Activated T-cell treated with anti-CD3 and anti-CD28 coated beads for 1 hour (primary cell): ENCODE measurements around the gene TDRD15.
"Not testable (repeated sequence)": the region's sequence is repeated elsewhere in the genome, so short reads cannot be mapped to it uniquely, and the experiment has no call there.

Source experiments
- DNase-seq: peaks from one replicate; pipeline ENCODE4 v3.0.0-alpha.2; 2020; ENCODE audit warnings: low read depth

Gene TDRD15

GRCh38 chr2:21146638-21147037, 22.9 kb downstream of the TDRD15 start:
- DNase-seq, result no peak

DNA sequence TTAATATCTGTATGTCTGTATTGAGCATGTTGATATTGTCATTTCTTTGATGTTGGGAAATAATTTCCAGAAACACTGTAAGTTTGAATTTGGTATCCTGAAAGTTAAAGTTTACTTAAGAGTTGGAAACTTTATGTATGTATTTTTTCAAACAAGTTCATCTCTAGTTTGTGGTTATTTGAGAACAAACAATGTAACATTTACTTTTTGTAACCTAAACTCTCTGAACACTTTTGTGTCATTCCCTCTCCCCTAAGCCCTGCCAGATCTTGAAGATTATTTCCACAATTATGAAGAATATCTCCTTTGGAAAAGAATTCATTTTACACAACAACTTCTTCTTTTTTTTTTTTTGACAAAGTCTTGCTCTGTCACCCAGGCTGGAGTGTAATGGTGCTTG, 24.9 kb downstream of the TDRD15 start:
- no peak for DNase-seq

- not testable (repeated sequence) for DNase-seq
These were observed 27.5 kb downstream of the TDRD15 start for GRCh38 chr2:21151234-21151633.

DNA sequence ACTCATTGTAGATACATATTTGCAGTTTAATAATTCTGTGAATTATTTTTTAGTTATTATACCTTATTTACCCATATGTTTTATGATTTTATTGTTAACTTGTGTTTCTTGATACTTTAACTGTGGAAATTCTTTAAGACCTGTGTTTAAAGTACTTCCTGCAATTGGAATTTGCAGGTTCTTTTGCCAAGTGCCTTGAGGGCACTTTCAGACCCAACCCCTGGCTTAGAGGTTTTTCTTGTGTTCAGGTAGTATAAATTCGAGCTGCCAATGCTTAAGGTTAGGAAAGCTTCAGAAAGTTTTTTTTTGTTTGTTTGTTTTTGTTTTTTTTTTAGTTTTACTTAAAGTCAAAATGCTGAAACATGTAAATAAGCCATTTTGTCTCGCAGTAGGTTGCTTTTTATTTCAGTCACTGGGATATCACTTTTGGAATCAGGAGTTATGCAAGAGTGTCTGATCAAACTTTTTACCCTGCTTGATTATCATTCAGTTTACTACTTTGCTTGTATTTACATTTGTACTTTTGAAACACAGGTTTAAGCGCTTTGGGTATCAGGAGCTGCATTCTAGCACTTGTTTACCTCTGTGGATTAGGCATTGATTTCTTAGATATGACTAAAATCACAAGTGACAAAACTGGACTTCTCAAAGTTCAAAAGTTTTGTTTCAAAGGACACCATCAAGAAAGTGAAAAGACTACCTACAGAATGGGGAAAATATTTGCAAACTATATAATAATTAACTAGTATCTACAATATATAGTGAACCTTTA, 31.8 kb downstream of the TDRD15 start:
- no peak for DNase-seq

- no peak for DNase-seq
These were observed 37.4 kb downstream of the TDRD15 start for GRCh38 chr2:21161122-21161521.

DNA sequence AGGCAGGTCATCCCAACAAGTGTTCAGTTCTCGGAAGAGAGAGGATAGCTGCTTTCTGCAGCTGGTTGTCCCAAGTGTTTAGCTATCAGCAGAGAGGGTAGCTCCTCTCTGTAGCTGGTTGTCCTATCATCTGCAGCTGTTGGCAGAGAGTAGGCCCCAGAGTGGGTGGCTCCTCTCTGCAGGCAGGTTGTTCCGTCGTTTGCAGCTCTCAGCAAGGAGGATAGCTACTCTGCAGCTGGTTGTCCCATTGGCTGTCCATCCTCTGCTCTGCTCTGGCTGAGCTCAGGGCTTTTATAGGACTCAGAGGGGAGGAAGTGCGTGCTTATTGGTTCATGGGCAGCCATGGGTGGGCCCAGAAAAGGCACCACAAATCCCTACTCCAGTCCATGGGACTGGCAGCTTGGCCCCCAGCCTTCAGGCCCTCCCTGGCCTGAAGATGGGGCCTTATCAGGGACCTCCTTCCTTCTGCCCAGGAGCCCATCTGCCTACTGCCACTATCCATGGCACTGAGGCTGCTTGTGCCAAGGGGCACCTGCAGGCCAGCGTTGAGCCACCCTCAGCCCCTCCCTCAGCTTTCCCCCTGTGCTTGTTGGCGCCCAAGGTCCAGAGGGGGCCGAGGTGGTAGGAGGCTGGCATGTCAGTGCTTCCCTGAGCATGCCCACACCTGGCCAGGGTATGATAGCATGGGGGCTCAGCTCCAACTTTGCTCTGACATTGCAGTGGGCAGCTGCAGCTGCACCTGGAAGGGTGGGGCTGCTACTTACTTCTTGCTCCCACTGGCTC, 38.3 kb downstream of the TDRD15 start:
- no peak for DNase-seq

GRCh38 chr2:21162615-21162878, 38.8 kb downstream of the TDRD15 start:
- DNase-seq, result no peak

DNA sequence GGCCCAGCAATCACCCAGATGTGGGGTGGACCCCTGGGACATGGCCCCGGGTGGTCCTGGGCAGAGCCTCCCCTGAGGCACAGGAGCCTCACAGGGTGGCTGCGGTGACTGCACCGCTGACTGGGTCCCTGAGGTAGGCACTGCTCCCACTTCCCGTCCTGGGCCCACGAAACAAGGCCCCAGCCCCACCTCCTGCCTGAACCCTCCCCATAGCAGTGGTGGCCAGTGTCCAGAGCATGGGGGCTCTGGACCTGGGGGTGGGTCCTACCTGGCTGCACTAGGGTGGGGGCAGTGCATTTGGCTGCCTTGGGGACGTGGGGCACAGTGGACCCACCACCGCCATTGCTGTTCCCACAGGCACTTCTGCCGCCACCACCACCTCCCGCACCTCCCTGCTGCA, 39.4 kb downstream of the TDRD15 start:
- no peak for DNase-seq

DNA sequence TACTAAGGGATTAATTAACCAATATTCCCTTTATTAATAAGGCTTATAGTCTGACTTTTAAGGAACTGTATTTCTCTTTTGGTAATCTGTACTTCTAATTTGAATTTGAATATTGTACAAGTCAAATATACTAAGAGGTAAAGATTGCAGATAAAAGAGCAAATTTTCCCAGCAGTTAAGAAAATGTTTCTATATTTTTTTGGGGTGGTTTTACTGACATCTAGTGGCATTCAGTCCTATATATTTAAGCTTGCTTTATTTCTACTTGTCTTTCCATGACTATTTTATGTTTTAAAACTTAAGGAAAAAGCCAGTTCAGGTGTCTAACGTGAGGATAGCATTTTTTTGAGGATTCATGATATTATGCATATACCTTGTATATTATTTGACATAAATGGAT, 41.6 kb downstream of the TDRD15 start:
- DNase-seq, result no peak

- no peak for DNase-seq
These were observed 52.3 kb downstream of the TDRD15 start for GRCh38 chr2:21175895-21176646.

DNA sequence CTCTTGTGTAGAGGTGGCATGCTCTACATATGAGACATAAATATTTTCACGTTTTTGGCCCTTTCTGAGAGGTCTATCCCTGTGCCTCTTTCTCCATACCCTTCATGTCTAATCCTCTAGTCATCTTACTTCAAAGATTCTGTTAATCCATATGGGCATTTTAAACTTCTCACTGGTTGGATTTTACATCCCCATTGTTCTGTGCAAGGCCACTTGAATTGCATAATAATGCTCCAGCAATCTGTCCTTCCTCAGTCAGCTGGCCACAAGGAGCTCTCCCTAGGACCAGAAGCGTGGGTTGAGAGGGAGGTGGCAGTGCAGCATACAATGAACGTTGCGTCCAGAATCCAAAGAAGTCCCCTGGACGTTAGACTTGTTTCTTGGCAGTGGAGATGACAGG, 58.2 kb downstream of the TDRD15 start:
- DNase-seq, result no peak

- no peak for DNase-seq
These were observed 59.5 kb downstream of the TDRD15 start for GRCh38 chr2:21183306-21183705.

- DNase-seq, result no peak
These were observed 60.0 kb downstream of the TDRD15 start for GRCh38 chr2:21183726-21184125.

- no peak for DNase-seq
These were observed 67.8 kb downstream of the TDRD15 start for GRCh38 chr2:21191535-21191934.
